Esophagus squamous epithelium (tissue), 5 donors: ENCODE results near the gene CNOT2. TPM values are rescaled to one million over a fixed set of nuclear protein-coding genes. Genes with fewer than 3 reads are reported as not detected.

Experiments used
- DNase-seq: peaks from one replicate; lab custom pipeline; 2025; lab: John Stamatoyannopoulos, UW
- H3K27ac ChIP-seq, 4 donors: fragments of 200-600 bp; sonication (generic); one replicate each; pipeline ENCODE4 v1.5.1; 2016 to 2019; ENCODE audit warnings: mild to moderate bottlenecking in 1 of 4
- H3K27me3 ChIP-seq, 4 donors: fragments of 200-600 bp; sonication (generic); 1 replicate in 3 of 4; 2 replicates in 1 of 4; pipeline versions ENCODE4 v1.5.1 to v1.6.0; 2017 to 2021; ENCODE audit warnings: antibody characterized with exemption in 1 of 4
- H3K36me3 ChIP-seq, 3 donors: fragments of 200-600 bp; sonication (generic); one replicate each; pipeline ENCODE4 v1.5.1; 2016 to 2019
- H3K4me1 ChIP-seq, 3 donors: fragments of 200-600 bp; sonication (generic); one replicate each; pipeline ENCODE4 v1.5.1; 2017 to 2019
- H3K4me3 ChIP-seq, 4 donors: fragments of 200-600 bp; sonication (generic); 1 replicate in 3 of 4; 2 replicates in 1 of 4; pipeline ENCODE4 v1.5.1; 2016 to 2019; ENCODE audit warnings: mild to moderate bottlenecking in 2 of 4, moderate library complexity in 1 of 4
- H3K9me3 ChIP-seq, 3 donors: fragments of 200-600 bp; sonication (generic); one replicate each; pipeline ENCODE4 v1.5.1; 2016 to 2019
- CTCF ChIP-seq, 6 experiments: fragments of 450-650 bp in 4 of 6; fragments of 200-600 bp in 2 of 6; sonication (generic) in 2 of 6; IDR thresholded peaks; one replicate each; pipeline ENCODE4 v1.5.1; 2016 to 2019; ENCODE audit warnings: antibody characterized with exemption in 6 of 6, mild to moderate bottlenecking in 4 of 6, moderate library complexity in 4 of 6
- POLR2A ChIP-seq, 4 donors: fragments of 450-650 bp; IDR thresholded peaks; one replicate each; pipeline ENCODE4 v1.6.1; 2017; ENCODE audit warnings: antibody characterized with exemption in 4 of 4, mild to moderate bottlenecking in 4 of 4, moderate library complexity in 3 of 4
- WGBS, 2 donors: methylation state at CpG; one replicate each; pipeline ENCODE4 v1.1.5; 2018; 5-methylcytosine and 5-hydroxymethylcytosine counted together
- intact Hi-C: fragments of 100-400 bp; cut with DNase I; formaldehyde crosslinking; loops from one replicate; pipeline ENCODE4 v1.15.0; 2022
- total RNA-seq, 4 donors: library from RNA; depleted of rRNA; stranded (reverse); fragments of >200 nt; gene quantifications; one replicate each; pipeline ENCODE4 v1.1.0, GENCODE V29; 2016
- donor health status: DM: yes; HTN: yes; CAD: no.

The CNOT2 gene
- total RNA-seq, 4 donors from 2014 or later, result 77.0 to 138 (median 90.1) TPM

- H3K4me1 ChIP-seq, result no peaks in the 10 kb centered on the region
- no peak overlapping the region for H3K4me3 ChIP-seq
- no peak for TF ChIP-seq POLR2A (IDR thresholded peaks at IDR 0.05)
- no peak for TF ChIP-seq CTCF (IDR thresholded peaks at IDR 0.05)
- H3K36me3 ChIP-seq, result no peaks in the 10 kb centered on the region
- no peaks in the 10 kb centered on the region for H3K27me3 ChIP-seq
- DNase-seq, result no peak
- no peaks in the 10 kb centered on the region for H3K9me3 ChIP-seq
- H3K27ac ChIP-seq, result no peak overlapping the region
- 89 to 90% methylated on average over 2 of the region's 2 CpGs for WGBS, 2 donors
- intact Hi-C loops, result no loop called here
Observed at GRCh38 chr12:70230934-70231606, 12.2 kb upstream of the CNOT2 start.

- Histone ChIP-seq H3K4me3 (no peak overlapping the region), H3K4me1 (peaks cover 0 to 16% (median 3%) of the 10 kb centered on the region in 3 donors), H3K9me3 (no peaks in the 10 kb centered on the region), H3K27me3 (no peaks in the 10 kb centered on the region), H3K36me3 (peaks cover 0 to 40% (median 3%) of the 10 kb centered on the region in 3 donors), H3K27ac (no peak overlapping the region)
- TF ChIP-seq POLR2A (IDR thresholded peaks at IDR 0.05) (no peak), CTCF (IDR thresholded peaks at IDR 0.05) (no peak)
- intact Hi-C loops, result no loop called here
- DNase-seq, result no peak
- WGBS, 2 donors, result 36 to 38% methylated on average over 1 of the region's 1 CpG
Observed at GRCh38 chr12:70236990-70237389, 6.2 kb upstream of the CNOT2 start.

GRCh38 chr12:70240673-70241072, 2.6 kb upstream of the CNOT2 start:
- H3K27ac ChIP-seq, result no peak overlapping the region
- H3K4me3 ChIP-seq, result no peak overlapping the region
- H3K27me3 ChIP-seq, result no peaks in the 10 kb centered on the region
- TF ChIP-seq CTCF (IDR thresholded peaks at IDR 0.05) (no peak), POLR2A (IDR thresholded peaks at IDR 0.05) (no peak)
- no peaks in the 10 kb centered on the region for H3K9me3 ChIP-seq
- intact Hi-C loops, result no loop called here
- WGBS, 2 donors, result 90 to 100% methylated on average over 1 of the region's 1 CpG
- DNase-seq, result no peak
- peaks cover 0 to 40% (median 3%) of the 10 kb centered on the region in 3 donors for H3K36me3 ChIP-seq
- H3K4me1 ChIP-seq, result peaks cover 0 to 38% (median 11%) of the 10 kb centered on the region in 3 donors

- peaks cover 0 to 49% (median 14%) of the 10 kb centered on the region in 3 donors for H3K4me1 ChIP-seq
- no peak for DNase-seq
- H3K9me3 ChIP-seq, result no peaks in the 10 kb centered on the region
- TF ChIP-seq CTCF (IDR thresholded peaks at IDR 0.05), result no peak
- H3K27ac ChIP-seq, result peak overlapping the region in 3 of 4 donors; percentile 96 to 98 (median 98)
- intact Hi-C loops, result no loop called here
- H3K27me3 ChIP-seq, result no peaks in the 10 kb centered on the region
- peak overlapping the region; percentile 61 to 99 (median 92) for H3K4me3 ChIP-seq
- 35 to 43% methylated on average over 2 of the region's 2 CpGs for WGBS, 2 donors
- H3K36me3 ChIP-seq, result peaks cover 0 to 37% (median 3%) of the 10 kb centered on the region in 3 donors
Observed at GRCh38 chr12:70241845-70242244, 1.4 kb upstream of the CNOT2 start.

- TF ChIP-seq POLR2A (IDR thresholded peaks at IDR 0.05) (peak in 2 of 4 donors; percentile 9 to 12), CTCF (IDR thresholded peaks at IDR 0.05) (peak in 1 of 6 experiments; percentile 1)
- DNase-seq, result peak; percentile 33
- Histone ChIP-seq H3K9me3 (no peaks in the 10 kb centered on the region), H3K4me1 (peaks cover 4 to 68% (median 22%) of the 10 kb centered on the region in 3 donors), H3K4me3 (peak overlapping the region; percentile 61 to 99 (median 92)), H3K36me3 (peaks cover 0 to 27% (median 3%) of the 10 kb centered on the region in 3 donors), H3K27me3 (no peaks in the 10 kb centered on the region), H3K27ac (peak overlapping the region; percentile 96 to 99 (median 98))
- WGBS, 2 donors, result 0% methylated on average over 37 to 38 of the region's 70 CpGs
- intact Hi-C loops, result no loop called here
Observed at GRCh38 chr12:70243510-70244371, 508 bp downstream of the CNOT2 start.
